HG03108 (cell line): ENCODE measurements around the gene NBAS.
"Not testable (repeated sequence)": the region's sequence is repeated elsewhere in the genome, so short reads cannot be mapped to it uniquely, and the experiment has no call there.

Experiments
- ATAC-seq: cut with Tn5 transposase; IDR thresholded peaks from one replicate; pipeline ENCODE4 v1.9.1; 2021; ENCODE audit warnings: moderate library complexity; ENCODE audit not compliant: unreplicated experiment

Gene NBAS

DNA sequence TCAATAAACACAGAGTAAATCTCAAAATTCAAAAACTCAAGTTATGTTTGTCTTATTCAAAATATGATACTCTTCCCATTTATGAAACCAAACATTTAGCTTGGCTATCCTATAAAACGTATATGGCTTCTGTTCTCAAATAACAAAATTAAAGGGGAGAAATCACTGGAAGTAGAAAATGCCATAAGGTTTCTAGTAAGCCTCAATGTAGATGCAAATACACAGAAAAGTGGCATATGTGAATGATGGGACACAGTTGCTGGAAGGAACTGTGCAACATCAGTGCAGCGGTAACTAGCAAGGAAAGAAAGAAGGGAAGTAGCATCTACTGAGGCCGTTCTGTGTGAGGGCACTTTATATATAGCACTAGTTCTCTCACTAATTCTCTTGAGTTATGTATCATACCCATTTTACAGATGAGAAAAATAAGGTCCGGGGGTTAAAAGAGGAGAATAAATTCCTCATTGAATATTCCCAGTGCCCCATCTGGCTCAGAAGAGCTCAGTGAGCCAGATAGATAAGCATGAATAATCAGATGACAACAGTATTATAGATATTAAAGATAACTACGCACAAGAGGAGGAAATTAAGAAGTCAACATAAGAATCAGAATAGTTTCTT is 27.2 kb downstream of the NBAS start:
- no peak for ATAC-seq

DNA sequence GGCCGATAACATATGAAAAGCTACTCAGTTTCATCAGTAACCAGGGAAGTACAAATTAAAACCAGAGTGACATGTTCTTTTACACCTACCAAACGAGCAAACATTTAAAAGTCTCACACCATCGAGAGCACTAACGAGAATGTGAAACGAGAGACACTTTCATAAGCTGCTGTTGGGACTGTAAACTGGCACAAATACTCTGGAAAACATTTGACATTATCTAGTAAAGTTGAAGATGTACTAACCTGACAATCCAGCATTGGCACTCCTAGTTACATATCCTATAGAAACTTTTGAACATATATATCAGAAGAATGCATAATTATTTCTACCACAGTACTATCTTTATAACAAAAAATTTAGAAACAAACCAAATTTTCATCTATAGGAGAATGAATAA is 28.1 kb downstream of the NBAS start:
- no peak for ATAC-seq

DNA sequence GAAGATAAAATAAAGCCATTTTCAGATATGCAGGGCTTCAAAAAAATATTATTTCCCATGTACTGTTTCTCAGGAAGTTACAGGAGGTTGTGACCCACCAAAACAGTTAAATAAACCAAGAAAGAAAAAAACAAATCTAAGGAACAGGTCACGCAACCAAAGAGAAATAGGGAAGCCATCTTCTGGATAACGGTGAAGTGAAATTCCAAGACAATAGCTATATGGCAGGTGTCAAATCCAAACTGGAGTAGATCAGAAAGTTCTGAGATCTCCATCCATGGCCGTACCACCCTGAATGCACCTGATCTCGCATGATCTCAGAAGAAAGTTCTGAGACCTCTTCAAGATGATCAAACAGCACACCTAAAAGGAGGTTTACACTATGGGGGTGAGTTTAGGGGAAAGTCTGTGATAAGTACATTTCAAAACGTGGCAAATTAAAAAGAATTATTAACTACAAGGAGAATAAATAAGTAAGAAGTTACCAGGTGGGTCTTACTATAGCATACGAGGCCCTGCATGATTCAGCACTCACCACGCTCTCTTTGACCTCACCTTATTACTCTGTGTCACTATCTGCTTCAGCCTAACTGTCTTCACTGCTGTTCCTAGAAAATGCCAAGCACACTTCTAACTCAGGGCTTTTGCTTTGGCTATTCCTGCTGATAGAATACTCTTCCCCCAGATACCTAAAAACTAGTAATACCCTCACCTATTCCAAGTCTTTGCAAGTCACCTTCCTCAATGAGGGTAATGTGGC is 29.9 kb downstream of the NBAS start:
- ATAC-seq: no peak

DNA sequence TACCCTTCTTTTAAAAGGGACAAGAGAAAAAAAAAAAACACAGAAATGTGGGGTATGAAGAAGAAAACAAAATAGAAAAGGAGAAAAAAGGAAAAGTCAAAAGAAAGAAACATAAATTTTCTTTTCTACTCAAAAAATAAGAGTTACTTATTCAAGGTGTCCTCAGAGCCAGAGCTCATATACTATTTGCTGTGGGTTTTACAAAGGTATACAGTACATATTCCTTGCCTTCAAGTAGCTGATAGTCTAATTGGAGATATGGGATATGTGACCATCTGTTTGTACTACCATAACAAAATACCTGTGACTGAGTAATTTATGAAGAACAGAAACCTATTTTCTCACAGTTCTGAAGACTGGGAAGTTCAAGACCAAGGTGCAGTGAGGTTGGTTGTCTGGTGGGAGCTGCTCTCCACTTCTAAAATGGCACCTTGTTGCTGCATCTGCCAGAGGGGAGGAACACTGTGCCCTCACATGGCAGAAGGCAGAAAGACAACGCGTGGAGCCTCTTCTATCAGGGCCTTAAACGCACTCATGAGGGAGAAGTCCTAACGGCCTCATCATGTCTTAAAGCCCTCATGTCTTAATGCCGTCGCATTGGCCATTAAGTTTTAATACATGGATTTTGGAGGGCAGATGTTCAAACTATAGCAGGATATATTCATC is 33.9 kb downstream of the NBAS start:
- ATAC-seq: no peak

DNA sequence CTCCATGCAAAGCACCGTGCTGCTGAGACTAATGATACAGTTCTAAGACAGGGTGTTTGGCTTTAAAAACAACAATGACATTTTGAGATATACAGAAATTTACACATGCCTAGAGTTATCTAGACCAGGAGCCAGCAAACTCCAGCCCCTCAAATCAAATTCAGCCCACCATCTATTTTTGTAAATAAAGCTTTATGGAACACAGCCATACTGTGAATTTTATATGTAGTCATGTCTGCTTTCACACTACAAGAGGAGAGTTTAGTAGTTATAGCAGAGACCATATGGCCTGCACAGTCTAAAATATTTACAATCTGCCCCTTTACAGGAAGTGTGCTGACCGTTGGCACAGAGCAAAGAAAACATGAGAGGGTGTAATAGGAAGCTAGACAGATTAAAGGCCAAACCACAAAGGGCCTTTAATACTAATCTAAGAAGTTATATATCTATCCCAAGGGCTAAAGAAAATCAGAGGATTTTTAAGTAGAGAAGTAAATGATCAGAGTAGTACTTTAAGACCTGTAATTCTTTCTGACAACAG is 39.4 kb downstream of the NBAS start:
- ATAC-seq: no peak

DNA sequence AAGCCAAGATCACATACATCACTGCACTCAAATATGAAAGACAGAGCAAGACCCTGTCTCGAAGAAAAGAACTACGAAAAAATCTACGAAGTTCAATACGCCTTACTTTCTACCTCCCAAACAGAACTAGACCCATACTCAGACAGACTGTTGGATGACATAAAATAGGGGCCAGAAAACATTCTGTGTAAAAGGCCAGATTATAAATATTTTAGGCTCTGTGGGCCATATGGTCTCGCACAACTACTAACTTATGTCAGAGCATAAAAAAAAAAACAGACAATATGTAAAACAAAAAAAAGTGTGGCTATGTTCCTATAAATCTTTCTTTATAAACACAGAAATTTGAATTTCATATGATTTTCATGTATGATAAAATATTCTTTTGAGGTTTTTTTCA is 40.8 kb downstream of the NBAS start:
- no peak for ATAC-seq

DNA sequence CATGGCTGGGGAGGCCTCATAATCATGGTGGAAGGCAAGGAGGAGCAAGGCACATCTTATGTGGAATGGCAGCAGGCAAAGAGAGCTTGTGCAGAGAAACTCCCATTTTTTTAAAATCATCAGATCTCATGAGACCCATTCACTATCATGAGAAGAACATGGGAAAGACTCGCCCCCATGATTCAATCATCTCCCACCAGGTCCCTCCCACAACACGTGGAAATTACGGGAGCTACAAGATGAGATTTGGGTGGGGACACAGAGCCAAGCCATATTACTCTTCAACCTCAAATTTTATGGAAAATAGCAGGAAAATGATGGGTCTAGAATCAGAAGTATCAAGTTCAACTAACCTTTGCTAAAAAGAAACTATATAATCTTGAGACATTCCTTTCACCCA is 42.4 kb downstream of the NBAS start:
- not testable (repeated sequence) for ATAC-seq

DNA sequence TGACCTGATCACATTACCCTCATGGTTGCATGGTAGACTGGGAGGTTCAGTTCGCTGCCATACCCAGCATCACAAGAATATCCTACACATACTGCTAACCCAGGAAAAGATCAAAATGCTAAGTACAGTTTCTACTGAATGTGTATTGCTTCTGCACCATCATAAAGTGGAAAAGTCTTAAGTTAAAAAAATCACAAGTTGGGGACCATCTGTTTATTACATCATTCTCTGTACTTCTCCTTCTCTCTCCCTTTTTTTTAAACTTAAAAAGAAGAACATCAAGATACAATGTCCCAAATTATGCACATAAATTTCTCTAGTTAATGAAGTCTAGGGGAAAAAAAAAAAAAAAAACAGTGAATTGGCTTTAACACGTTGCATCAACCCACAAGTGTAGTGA is 43.3 kb downstream of the NBAS start:
- ATAC-seq: no peak

DNA sequence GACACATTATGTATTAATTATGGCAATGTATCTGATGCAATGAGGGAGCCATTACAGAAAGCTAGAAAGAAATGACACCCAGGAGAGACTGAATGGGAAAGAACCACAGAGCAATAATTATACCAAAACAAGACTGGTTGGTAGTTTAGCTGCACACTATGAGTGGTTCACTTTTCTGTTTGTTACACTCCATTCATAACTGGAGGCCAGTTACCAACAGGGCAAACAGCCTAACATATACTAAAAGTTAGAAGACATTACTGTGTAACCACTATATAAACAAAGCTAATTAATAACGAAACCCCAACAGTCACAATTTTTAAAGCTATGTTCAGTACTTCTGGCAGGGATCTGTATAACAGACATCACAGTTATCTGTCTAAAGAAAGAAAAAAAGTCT is 49.4 kb downstream of the NBAS start:
- ATAC-seq: no peak

DNA sequence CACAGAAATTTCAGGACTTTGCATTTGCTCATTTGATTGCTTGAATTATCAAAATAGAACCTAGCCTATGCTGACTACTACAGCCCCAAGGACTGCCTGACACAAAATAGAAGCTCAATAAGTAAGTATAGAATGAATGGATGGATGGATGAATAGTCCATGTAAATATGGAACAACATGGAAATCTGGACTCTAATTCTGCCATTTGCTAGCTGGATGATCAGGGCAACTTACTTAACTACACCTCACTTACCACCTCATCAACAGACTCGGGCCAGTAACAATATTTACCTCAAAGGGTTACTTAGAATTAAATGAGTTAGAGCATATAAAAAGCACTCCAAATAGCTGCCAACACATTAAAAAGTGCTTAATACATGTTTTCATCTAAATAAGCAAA is 50.6 kb downstream of the NBAS start:
- ATAC-seq: no peak

DNA sequence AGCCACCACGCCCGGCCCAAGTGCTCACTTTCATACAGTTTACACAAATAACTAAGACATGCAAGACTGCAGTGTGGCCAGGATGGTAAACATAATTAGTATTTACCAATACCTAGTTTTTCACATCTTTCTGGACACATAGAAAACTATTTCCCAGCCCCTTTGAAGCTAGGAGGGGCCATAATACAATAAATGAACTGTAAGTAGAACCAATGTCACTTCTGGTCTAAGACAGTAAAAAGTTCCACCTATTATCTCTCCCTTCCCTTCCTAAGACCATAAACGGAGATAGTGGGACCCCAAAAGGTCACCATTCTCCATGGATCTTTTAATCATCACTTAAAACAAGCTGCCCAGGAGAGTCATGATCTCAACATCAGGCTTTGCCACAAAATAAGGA is 51.0 kb downstream of the NBAS start:
- no peak for ATAC-seq

DNA sequence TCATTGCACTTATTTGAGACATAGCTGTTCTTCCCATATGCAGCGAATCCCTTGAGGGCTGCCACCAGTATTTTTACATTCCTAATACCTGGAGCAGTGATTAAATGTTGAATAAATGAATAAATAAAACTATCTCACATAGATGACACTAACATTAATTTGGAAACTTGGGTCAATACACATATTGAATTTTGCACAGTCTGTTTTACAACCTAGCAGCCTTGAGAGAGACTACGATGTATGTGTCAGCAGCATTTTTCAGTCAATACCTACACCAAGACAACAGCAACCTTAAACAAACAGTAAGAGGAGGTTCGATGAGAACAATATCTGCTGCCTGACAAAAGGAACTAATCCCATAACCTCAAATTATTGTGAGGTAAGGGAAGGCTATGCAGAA is 53.4 kb downstream of the NBAS start:
- no peak for ATAC-seq

DNA sequence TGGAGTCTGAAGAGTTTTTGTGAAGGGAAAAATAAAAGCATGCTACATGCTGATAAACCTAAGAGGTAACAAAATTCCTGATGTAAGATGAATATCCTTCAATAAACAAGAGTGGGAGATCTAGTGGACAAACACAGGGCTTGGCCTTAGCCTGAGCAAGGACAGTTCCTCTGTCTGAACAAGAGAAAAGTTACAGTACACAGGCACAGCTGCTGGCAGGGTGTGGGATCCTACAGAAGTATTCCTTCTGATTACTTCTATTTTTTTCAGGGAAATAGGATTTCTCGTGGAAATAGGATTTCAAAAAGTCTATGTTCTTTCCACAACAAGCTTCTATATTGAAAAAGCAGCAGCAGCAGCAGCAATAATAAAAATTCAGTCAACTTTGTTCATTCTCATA is 54.1 kb downstream of the NBAS start:
- no peak for ATAC-seq

DNA sequence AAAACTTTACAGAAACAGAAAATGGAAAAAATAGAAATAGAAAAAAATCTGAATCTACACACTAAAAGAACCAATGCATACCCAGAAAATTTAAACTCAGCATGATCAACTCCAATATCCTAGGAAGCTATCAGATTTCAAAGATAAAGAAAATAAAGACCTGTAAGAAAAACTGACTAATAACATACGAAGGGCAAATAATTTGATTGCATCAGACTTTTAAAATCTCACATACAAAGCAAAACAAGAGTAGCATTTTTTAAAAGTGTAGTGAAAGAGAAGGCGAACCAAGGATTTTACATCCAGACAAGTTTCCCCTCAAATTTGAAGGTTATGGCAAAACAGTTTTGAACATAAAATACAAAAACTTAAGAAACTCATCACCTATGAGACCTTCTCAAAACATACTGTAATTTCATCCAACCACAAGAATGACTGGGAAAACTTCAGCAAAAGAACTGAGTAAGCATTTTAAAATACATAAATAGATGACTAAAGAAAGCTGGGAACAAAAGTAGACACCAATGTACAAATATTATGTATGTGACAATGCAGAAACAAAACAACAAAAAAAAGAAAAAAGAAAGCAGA is 54.8 kb downstream of the NBAS start:
- ATAC-seq: no peak

DNA sequence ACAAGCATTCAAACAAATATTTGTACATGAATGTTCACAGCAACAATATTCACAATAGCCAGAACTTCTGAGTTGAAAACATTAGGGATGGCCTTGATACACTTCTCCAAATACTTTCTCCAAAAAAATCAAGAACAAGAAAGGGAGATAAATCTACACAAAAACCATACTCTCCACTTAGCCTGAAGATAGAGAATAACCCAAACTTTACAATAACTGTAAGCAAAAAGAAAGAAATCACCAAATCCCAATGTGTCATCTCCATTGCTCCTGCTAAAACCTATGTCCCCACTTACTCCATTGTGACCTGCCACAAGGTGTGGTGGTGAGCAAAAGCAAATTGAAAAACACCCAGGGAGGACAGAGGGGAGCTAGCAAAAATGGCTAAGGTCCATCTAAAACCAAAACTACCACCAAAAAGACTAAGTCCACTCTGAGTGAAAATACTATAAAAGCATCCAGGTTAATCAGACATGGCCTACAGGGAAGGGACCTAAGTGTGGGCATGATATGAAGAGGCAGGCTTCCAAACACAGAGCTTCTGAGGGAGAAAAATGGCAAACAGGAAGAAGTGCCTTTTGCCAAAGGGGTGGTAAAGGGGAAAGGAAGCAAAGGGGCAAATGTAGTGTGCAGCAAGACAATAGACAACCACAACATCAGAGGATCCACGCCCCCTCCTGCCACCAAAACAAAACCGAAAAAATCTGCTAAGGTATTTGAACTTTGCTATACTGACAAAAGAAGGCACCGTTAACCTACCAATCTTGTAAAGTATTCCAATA is 56.1 kb downstream of the NBAS start:
- ATAC-seq: no peak

DNA sequence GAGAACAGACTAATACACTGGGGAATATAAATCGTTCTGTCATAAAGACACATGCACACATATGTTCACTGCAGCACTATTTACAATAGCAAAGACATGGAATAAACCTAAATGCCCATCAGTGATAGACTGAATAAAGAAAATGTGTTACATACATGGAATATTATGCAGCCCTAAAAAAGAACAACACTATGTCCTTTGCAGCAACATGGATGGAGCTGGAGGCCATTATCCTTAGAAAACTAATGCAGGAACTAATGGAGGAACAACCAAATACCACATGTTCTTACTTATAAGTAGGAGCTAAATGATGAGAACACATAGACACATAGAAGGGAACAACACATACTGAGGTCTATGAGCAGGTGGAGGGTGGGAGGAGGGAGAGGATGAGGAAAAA is 61.9 kb downstream of the NBAS start:
- not testable (repeated sequence) for ATAC-seq

DNA sequence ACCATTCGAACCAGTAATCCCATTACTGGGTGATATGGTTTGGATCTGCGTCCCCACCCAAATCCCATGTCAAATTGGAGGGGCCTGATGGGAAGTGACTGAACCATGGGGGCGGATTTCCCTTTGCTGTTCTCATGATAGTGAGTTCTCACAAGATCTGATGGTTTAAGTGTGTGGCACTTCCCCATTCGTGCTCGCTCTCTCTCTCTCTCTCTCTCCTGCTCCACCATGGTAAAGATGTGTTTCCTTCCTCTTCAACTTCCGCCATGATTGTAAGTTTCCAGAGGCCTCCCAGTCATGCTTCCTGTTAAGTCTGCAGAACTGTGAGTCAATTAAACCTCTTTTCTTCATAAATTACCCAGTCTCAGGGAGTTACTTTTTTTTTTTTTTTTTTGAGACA is 62.6 kb downstream of the NBAS start:
- no peak for ATAC-seq

DNA sequence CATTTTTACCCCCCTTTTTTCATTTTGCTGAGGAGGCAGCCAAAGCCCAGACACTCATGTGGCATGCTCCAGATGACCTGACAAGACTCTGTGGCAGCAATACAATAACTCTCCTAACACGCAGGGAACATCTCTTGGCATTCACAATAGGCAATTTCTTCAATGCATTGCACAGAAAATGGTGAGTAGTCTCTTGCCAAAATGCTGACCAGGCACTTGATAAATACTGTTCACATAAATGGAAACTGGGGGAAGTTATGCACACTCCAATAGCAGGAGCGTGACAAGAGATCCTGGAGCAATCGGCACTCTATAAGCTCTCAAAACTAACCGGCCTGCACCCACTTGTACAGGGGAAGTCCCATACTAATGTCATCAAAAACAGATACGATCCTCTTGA is 66.3 kb downstream of the NBAS start:
- ATAC-seq: no peak

DNA sequence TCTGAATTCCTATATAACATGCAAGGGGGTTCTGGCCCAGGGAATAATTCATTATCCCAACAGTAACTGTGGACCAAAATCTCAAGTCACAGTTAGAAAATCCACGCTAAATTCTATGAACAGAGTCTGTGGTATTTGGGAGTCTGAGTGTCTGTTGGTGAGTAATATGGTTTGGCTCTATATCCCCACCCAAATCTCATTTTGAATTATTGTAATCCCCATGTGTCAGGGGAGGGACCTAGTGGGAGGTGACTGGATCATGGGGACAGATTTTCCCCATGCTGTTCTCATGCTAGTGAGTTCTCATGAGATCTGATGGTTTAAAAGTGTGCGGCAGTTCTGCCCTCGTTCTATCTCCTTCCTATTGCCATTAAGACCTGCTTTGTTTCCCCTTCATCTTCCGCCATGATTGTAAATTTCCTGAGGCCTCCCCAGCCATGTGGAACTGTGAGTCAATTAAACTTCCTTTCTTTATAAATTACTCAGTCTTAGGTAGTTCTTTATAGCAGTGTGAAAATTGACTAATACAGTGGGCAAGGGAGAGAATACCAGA is 68.3 kb downstream of the NBAS start:
- no peak for ATAC-seq

DNA sequence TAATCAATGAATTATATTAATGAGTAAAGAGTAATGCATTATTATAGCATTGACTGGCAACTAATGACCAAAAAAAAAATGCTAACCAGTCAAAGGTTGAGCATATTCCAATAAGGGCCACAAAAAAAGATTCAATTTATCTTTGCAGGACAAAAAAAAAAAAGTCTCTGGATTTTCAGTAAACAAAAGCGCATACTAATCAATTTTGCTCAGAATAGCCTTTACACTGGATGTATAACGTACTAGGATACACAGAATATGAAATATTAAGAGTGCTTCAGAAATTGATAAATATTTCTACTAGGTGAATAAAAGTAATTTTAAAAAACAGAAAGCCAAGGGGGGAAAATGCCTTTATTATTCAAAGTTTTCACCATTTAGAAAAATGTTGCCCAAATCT is 74.4 kb downstream of the NBAS start:
- no peak for ATAC-seq

DNA sequence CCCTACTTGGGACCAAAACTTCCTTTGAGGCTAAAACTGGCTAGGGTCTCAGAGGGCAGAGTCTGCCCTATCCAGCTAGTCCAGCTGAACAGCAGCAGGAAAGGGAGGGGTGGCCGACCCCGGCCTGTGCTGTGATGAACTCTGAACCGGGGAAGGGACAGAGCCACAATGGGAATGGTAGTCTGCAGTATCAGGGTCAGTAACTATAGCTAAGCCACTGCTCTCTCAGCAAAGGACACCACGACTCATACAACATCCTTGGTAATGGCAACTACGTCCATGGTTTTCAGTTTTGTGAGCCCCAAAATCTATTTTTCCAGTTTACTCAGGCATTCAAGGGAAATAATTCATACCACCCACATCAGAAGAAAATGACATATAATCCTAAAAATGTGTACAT is 75.2 kb downstream of the NBAS start:
- ATAC-seq: no peak
